DMS153 treated with DMSO at 0.1 percent for 48 hours (cell line): ENCODE results near the gene TIMP2.

Experiments
- DNase-seq: peaks from one replicate; lab custom pipeline; 2025; ENCODE audit not compliant: unreplicated experiment; lab: John Stamatoyannopoulos, UW

Gene TIMP2

GRCh38 chr17:78840780-78841611, 84.2 kb downstream of the TIMP2 start, which contains the start of gene USP36:
USP36 (minus strand) TSS chr17:78840814; CDS start chr17:78836363, 4,451 bp downstream.
- DNase-seq = peak; percentile 96

GRCh38 chr17:78840530-78840779, 84.7 kb downstream of the TIMP2 start:
- no peak for DNase-seq

DNA sequence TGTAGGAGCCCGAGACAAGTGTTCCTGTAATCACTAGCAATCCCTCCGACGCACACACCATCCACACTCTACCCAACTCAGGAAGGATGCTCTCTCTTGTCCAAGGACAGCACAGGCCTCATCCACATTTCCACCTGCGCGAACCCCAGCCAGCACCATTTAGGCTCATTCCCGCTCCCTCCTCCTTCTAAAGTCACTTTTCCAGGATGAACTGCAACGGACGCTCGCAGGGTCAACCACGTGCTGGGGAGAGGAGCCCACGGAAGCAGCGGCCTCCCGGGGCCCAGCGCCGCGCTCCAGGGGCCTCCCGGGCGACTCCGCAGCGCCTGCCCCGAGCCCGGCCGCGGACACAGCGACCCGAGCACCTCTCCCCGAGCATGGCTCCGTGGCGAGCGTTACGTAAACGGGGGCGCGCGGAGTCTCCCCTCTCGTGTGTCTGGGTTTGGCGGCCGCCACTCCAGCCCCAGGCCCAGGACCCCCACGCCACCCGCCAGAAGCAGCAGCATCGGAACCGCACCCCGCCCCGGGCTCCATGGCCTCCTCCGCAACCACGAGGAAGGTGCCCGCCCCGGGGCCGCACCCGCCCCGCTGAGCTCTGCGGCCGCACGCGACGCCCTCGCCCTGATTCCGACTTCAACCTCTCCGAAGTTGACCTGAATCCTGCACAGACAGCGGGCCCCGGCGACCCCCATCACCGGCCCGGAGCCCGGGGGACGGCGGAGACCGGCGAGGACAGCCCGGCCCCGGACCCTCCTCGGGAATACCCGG, 85.2 kb downstream of the TIMP2 start:
- DNase-seq = no peak

GRCh38 chr17:78839235-78839761, 85.9 kb downstream of the TIMP2 start:
- DNase-seq = no peak

GRCh38 chr17:78838574-78839005, 86.6 kb downstream of the TIMP2 start:
- DNase-seq = peak; percentile 15

DNA sequence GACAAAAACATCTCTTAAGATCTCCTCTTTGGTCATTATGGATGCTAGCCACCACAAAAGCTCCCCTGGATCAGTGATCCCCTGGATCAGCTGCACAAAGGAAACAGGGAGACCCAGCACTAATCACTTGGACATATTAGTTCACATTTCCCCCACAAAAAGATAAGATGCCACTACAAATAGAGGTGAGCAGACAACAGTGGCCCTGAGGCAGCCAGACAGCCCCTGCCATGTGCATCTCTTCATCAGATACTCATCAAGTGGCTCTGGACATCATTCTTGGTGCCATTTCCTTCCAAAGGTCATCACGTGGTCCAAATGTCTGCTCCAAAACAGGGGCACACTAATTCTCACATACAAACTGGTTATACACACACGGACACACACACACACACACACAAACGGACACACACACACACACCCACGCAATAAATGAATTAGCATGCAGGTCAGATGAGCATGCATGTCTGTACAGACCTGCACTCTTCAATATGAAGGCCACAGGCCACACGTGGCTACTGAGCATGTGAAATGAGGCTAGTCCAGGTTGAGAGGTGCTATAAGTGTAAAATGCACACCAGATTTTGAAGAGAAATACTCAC, 88.7 kb downstream of the TIMP2 start:
- no peak for DNase-seq

- no peak for DNase-seq
These were observed 90.6 kb downstream of the TIMP2 start for GRCh38 chr17:78834571-78834970.

GRCh38 chr17:78832541-78832810, 92.7 kb downstream of the TIMP2 start:
- DNase-seq = no peak

DNA sequence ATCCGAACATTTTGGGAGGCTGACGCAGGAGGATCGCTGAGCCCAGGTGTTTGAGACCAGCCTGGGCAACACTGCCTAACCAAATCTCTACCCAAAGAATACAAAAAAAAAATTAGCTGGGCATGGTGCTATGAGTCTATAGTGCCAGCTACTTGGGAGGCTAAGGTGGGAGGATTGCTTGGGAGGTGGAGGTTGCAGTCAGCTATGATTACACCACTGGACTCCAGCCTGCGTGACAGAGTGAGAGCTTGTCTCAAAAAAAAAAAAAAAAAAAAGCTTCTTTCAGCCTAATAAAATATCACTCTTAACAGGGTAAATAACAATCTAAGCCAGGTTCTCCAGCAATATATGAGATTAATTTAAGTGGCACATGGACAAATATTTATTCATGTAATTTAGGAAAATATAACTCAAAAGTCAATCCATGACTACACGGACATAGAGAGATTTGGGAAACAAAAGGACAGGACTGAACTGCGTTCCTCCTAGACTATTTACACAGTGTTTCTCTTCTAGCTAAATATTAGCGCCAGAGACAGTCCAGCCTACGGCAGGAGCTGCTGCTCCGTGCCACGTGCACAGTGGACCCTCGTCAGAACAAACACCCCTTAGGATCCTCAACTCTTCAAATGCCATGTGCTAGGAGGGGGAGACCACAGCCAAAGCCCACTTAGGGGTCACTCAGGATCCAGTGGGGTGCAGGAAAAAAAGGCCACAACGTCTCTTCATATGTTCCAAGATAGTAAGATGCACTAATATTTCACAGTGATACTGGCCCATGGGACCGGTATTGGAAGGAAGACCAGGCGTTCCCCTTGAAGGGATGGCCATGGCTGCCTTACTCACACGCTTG, 93.3 kb downstream of the TIMP2 start:
- DNase-seq = peak; percentile 2

- no peak for DNase-seq
These were observed 95.7 kb downstream of the TIMP2 start for GRCh38 chr17:78829477-78829876.

DNA sequence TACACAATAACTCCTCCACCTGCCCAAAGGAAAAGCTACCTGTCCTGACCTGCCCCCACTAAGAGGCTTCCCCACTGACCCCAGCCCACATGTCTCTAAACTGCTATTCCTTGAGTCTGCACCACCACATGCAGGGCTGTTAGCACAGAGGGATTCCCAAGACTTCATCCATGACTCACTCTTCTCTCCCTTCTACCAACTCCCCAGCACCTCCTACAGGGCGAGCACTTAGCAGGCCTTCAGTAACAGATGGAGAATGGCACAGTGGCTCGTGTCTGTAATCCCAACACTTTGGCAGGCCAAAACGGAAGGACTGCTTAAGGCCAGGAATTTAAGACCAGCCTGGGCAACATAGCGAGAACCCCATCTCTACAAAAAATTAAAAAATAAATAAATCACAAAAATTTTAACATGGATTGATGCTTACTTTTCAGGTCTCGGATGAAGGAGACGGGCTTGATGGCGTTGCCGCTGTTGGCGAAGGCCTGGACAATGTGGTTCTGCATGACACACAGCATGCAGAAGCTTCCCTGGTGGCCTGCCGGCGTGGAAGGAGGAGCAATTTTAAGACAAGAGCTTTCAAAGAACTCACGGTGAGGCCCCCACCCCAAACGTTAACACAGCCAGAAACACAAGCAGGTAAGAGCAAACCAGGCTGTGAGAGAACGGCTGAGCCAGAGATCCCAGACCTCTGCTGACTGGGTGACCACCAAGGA, 96.6 kb downstream of the TIMP2 start:
- DNase-seq = no peak

GRCh38 chr17:78826836-78827509, 98.2 kb downstream of the TIMP2 start:
- DNase-seq = no peak

DNA sequence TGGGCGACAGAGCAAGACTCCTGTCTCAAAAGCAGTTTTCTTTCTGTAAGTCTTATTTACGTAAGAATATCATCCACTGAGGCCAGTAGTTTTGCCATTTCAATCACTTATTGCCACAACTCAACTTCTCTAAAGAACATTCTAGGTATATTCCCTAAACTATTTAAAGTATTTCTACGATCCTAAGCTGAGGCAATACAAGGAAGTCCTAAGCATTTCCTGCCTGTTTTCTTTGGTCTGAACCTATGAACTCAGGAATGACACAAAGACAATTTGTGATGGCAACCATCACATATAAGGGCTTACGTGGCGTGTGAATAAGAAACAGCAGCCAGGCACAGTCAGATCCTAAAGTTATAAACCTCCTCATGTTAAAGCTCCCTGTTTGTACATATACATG, 98.8 kb downstream of the TIMP2 start:
- DNase-seq = no peak

GRCh38 chr17:78825696-78826095, 99.5 kb downstream of the TIMP2 start:
- no peak for DNase-seq

DNA sequence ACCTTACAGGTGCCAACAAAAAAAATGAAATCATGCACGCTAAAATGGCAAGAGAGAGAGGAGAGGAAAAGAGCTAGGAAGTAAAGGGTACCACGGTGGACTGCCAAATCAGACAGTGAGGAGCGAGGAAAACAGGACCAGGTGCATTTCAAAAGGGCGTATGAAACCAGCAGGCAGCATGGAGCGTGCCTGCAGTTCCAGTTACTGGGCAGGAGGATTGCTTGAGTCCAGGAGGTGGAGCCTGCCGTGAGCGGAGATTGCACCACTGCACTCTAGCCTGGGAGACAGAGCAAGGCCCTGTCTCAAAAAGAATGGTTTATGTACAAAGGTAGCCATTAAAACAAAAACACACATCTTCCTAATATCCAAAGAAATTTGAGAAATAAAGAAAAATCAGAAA, 100.9 kb downstream of the TIMP2 start:
- DNase-seq = no peak

GRCh38 chr17:78823282-78824046, 101.7 kb downstream of the TIMP2 start:
- no peak for DNase-seq

- no peak for DNase-seq
These were observed 102.6 kb downstream of the TIMP2 start for GRCh38 chr17:78822552-78822951.

- no peak for DNase-seq
These were observed 103.2 kb downstream of the TIMP2 start for GRCh38 chr17:78821961-78822360.

- DNase-seq = no peak
These were observed 104.3 kb downstream of the TIMP2 start for GRCh38 chr17:78820841-78821240.
